ENCODE data around the gene ADCK2.
A peak's percentile ranks its signal among the peaks of the same experiment; 100 is the strongest.

- TF ChIP-seq CTCF (IDR thresholded peaks at IDR 0.05; ENCODE audit: low read depth, low read length, missing input control) (no peak), JUND (IDR thresholded peaks at IDR 0.05) (no peak), ZBTB33 (IDR thresholded peaks at IDR 0.05) (no peak), MAX (IDR thresholded peaks at IDR 0.05) (peak; percentile 54), TAF1 (conservative IDR thresholded peaks at IDR 0.05) (no peak), YY1 (IDR thresholded peaks at IDR 0.05) (peak; percentile 77), RAD21 (IDR thresholded peaks at IDR 0.05) (no peak), SP1 (IDR thresholded peaks at IDR 0.05) (no peak), GABPA (IDR thresholded peaks at IDR 0.05 in 1 of 2, conservative IDR thresholded peaks at IDR 0.05 in 1 of 2) (peak in 1 of 2 donors; percentile 27), REST (IDR thresholded peaks at IDR 0.05) (no peak), ATF3 (IDR thresholded peaks at IDR 0.05) (no peak)
Measured at GRCh38 chr7:140696680-140697446, 24.1 kb downstream of the ADCK2 start, which contains the start of gene NDUFB2.

Data from liver (tissue), 3 donors.